Measurements from ENCODE around the gene TBCB.

- TF ChIP-seq CTCF (IDR thresholded peaks at IDR 0.05; ENCODE audit: insufficient read depth, low read length): no peak
- TF ChIP-seq REST (IDR thresholded peaks at IDR 0.05; ENCODE audit: insufficient replicate concordance, low read depth): no peak
These were observed at the start of gene TBCB for GRCh38 chr19:36115453-36116343.
